HG02623 (cell line): Measurements from ENCODE around the gene APBA1.

Source experiments
- ATAC-seq: cut with Tn5 transposase; IDR thresholded peaks from one replicate; pipeline ENCODE4 v1.9.1; 2021; ENCODE audit warnings: moderate library complexity; ENCODE audit not compliant: unreplicated experiment

Gene APBA1

GRCh38 chr9:69485466-69485865, 186.7 kb downstream of the APBA1 start:
- no peak for ATAC-seq

GRCh38 chr9:69483886-69484422, 188.2 kb downstream of the APBA1 start:
- ATAC-seq = no peak

- ATAC-seq = no peak
These were observed 195.4 kb downstream of the APBA1 start for GRCh38 chr9:69476797-69477196.

GRCh38 chr9:69476016-69476415, 196.2 kb downstream of the APBA1 start:
- ATAC-seq = no peak

GRCh38 chr9:69474821-69475220, 197.3 kb downstream of the APBA1 start:
- no peak for ATAC-seq

GRCh38 chr9:69472101-69472620, 200.0 kb downstream of the APBA1 start:
- no peak for ATAC-seq

GRCh38 chr9:69471433-69471832, 200.7 kb downstream of the APBA1 start:
- no peak for ATAC-seq

GRCh38 chr9:69470186-69470977, 201.8 kb downstream of the APBA1 start:
- no peak for ATAC-seq

GRCh38 chr9:69469136-69469535, 203.0 kb downstream of the APBA1 start:
- ATAC-seq = no peak

GRCh38 chr9:69468380-69468779, 203.8 kb downstream of the APBA1 start:
- no peak for ATAC-seq

- ATAC-seq = no peak
These were observed 206.0 kb downstream of the APBA1 start for GRCh38 chr9:69466151-69466550.

- no peak for ATAC-seq
These were observed 206.7 kb downstream of the APBA1 start for GRCh38 chr9:69465473-69465872.

- ATAC-seq = no peak
These were observed 208.6 kb downstream of the APBA1 start for GRCh38 chr9:69463497-69464068.

GRCh38 chr9:69462394-69462793, 209.8 kb downstream of the APBA1 start:
- no peak for ATAC-seq

- ATAC-seq = no peak
These were observed 210.9 kb downstream of the APBA1 start for GRCh38 chr9:69461103-69461887.

GRCh38 chr9:69460012-69460411, 212.2 kb downstream of the APBA1 start:
- no peak for ATAC-seq

GRCh38 chr9:69458176-69458575, 214.0 kb downstream of the APBA1 start:
- ATAC-seq = no peak

- no peak for ATAC-seq
These were observed 216.0 kb downstream of the APBA1 start for GRCh38 chr9:69456201-69456600.

- ATAC-seq = no peak
These were observed 216.9 kb downstream of the APBA1 start for GRCh38 chr9:69455311-69455710.

- no peak for ATAC-seq
These were observed 217.8 kb downstream of the APBA1 start for GRCh38 chr9:69454321-69454720.

GRCh38 chr9:69453746-69454145, 218.4 kb downstream of the APBA1 start:
- ATAC-seq = no peak
